Lower leg skin (tissue), 4 donors: Measurements from ENCODE around the gene ZBTB38. TPM values are rescaled to one million over a fixed set of nuclear protein-coding genes. Genes with fewer than 3 reads are reported as not detected.

Experiments
- DNase-seq, 2 donors: peaks; one replicate each; pipeline ENCODE4 v3.0.0-alpha.2; 2019; ENCODE audit warnings: low spot score in 2 of 2
- H3K4me3 ChIP-seq: fragments of 200-600 bp; sonication (generic); 2 replicates; pipeline ENCODE4 v1.5.1; 2017; ENCODE audit warnings: mild to moderate bottlenecking, low read depth; ENCODE audit not compliant: poor library complexity, severe bottlenecking
- POLR2A ChIP-seq, 2 donors: fragments of 450-650 bp; IDR thresholded peaks; one replicate each; pipeline ENCODE4 v1.6.1; 2016 to 2017; ENCODE audit warnings: antibody characterized with exemption in 2 of 2, mild to moderate bottlenecking in 1 of 2, moderate library complexity in 1 of 2
- WGBS, 2 donors: methylation state at CpG; one replicate each; pipeline ENCODE4 v1.1.5; 2018; 5-methylcytosine and 5-hydroxymethylcytosine counted together
- intact Hi-C: fragments of 100-400 bp; cut with DNase I; formaldehyde crosslinking; loops from one replicate; pipeline ENCODE4 v1.15.0; 2023; ENCODE audit warnings: low total_unique reads
- total RNA-seq, 4 donors: library from RNA; depleted of rRNA; stranded (reverse); fragments of >200 nt; gene quantifications; one replicate each; pipeline ENCODE4 v1.1.0, GENCODE V29; 2016
- TF ChIP-seq, protein P1 (sequence below), 3 donors: fragments of 450-650 bp; IDR thresholded peaks; one replicate each; pipeline ENCODE4 v1.5.1; 2016; ENCODE audit warnings: antibody characterized with exemption in 3 of 3, mild to moderate bottlenecking in 3 of 3, moderate library complexity in 2 of 3

Gene ZBTB38
- total RNA-seq, 4 donors from 2014 or later, result 46.8 to 104 (median 72.6) TPM

- 92 to 98% methylated on average over 4 of the region's 4 CpGs for WGBS, 2 donors
- DNase-seq, result no peak
- intact Hi-C loops, result no loop called here
- H3K4me3 ChIP-seq, result no peak overlapping the region
- no peak for TF ChIP-seq POLR2A (IDR thresholded peaks at IDR 0.05)
- TF ChIP-seq, protein P1, sequence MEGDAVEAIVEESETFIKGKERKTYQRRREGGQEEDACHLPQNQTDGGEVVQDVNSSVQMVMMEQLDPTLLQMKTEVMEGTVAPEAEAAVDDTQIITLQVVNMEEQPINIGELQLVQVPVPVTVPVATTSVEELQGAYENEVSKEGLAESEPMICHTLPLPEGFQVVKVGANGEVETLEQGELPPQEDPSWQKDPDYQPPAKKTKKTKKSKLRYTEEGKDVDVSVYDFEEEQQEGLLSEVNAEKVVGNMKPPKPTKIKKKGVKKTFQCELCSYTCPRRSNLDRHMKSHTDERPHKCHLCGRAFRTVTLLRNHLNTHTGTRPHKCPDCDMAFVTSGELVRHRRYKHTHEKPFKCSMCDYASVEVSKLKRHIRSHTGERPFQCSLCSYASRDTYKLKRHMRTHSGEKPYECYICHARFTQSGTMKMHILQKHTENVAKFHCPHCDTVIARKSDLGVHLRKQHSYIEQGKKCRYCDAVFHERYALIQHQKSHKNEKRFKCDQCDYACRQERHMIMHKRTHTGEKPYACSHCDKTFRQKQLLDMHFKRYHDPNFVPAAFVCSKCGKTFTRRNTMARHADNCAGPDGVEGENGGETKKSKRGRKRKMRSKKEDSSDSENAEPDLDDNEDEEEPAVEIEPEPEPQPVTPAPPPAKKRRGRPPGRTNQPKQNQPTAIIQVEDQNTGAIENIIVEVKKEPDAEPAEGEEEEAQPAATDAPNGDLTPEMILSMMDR (IDR thresholded peaks at IDR 0.05), result no peak
Measured at GRCh38 chr3:141378556-141378955, 10.3 kb downstream of the ZBTB38 start.

- intact Hi-C loops, result no loop called here
- TF ChIP-seq, protein P1 (IDR thresholded peaks at IDR 0.05), result no peak
- no peak for TF ChIP-seq POLR2A (IDR thresholded peaks at IDR 0.05)
- DNase-seq, result no peak
- WGBS, 2 donors, result 93 to 94% methylated on average over 12 of the region's 12 CpGs
- no peak overlapping the region for H3K4me3 ChIP-seq
Measured at GRCh38 chr3:141379250-141379966, 11.1 kb downstream of the ZBTB38 start.

DNA sequence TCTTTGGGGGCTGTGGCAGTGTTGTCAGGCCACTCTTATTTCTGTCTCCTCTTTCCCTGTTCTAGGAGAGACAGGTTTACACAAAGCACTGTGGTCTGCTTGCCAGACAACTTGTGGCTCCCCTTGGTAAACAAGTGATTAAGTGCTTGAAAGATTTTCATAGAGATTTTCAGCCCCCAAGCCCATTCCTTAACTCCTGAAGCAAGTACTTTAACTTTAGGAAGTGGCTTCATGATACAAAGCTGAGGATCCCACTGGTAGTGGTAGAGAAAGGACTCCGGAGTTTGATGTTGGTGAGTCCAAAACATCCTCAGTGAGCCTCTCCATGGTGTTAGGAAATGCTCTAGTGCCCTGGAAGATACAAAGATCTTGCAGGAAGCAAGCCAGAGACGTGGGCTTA lies 12.0 kb downstream of the ZBTB38 start:
- TF ChIP-seq, protein P1 (IDR thresholded peaks at IDR 0.05), result no peak
- no peak for TF ChIP-seq POLR2A (IDR thresholded peaks at IDR 0.05)
- DNase-seq, result no peak
- WGBS, 2 donors, result 87 to 90% methylated on average over 2 of the region's 2 CpGs
- intact Hi-C loops, result no loop called here
- H3K4me3 ChIP-seq, result no peak overlapping the region

- intact Hi-C loops, result no loop called here
- no peak for DNase-seq
- 97 to 98% methylated on average over 2 of the region's 2 CpGs for WGBS, 2 donors
- no peak overlapping the region for H3K4me3 ChIP-seq
- TF ChIP-seq, protein P1 (IDR thresholded peaks at IDR 0.05), result no peak
- no peak for TF ChIP-seq POLR2A (IDR thresholded peaks at IDR 0.05)
Measured at GRCh38 chr3:141380987-141381386, 12.7 kb downstream of the ZBTB38 start.

DNA sequence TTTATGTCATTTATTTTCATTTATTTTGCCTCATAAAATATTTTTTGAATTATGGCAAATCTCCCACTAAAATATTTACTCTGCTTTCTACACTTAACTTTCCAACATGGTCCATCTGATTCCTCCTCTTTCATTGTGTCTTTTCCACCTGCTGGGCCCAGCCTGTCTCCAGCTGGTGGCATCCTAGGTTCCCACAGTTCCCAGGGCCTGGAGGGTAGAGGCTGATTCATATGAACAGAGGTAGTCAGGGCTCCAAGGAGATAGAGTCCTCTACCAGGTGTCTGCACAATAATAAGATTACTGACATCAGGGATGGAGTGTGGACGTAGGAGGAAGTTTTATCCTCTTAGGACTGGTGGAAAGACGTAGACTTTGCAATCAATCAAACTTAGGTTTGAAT lies 14.3 kb downstream of the ZBTB38 start:
- no peak for DNase-seq
- intact Hi-C loops, result no loop called here
- no peak overlapping the region for H3K4me3 ChIP-seq
- TF ChIP-seq, protein P1 (IDR thresholded peaks at IDR 0.05), result no peak
- TF ChIP-seq POLR2A (IDR thresholded peaks at IDR 0.05), result no peak
- WGBS, 2 donors, result 86 to 93% methylated on average over 2 of the region's 2 CpGs
